ENCODE data around the gene GPLD1.

The GPLD1 gene

GRCh38 chr6:24448828-24449525 lies 40.4 kb downstream of the GPLD1 start:
- no peak overlapping the region for H3K23ac ChIP-seq (ENCODE audit: low read length)
- H3K79me2 ChIP-seq (ENCODE audit: control insufficient read depth, insufficient read depth, low read length): no peaks in the 10 kb centered on the region
- H3K27me3 ChIP-seq (ENCODE audit: insufficient read depth, low read length, poor library complexity): no peaks in the 10 kb centered on the region
- H3K4me3 ChIP-seq (ENCODE audit: low read length): no peak overlapping the region
- H3K79me1 ChIP-seq (ENCODE audit: low read length): no peaks in the 10 kb centered on the region
- WGBS (ENCODE audit: extremely low coverage, insufficient coverage, low lambda C conversion rate): no CpG with 5 or more reads among the region's 9 CpGs
- H2AK5ac ChIP-seq (ENCODE audit: low read length): no peak overlapping the region
- no peak overlapping the region for H3K9ac ChIP-seq (ENCODE audit: low read length)
- DNase-seq: no peak
- H3K27ac ChIP-seq (ENCODE audit: low read depth, low read length): no peak overlapping the region
- H2BK15ac ChIP-seq (replicated peaks; ENCODE audit: low read depth): no peak overlapping the region
- H3K36me3 ChIP-seq (ENCODE audit: control insufficient read depth, insufficient read depth, low read length): no peaks in the 10 kb centered on the region
- no peak overlapping the region for H3K56ac ChIP-seq (ENCODE audit: low read length)
- H3K4ac ChIP-seq (ENCODE audit: low read depth, low read length): no peak overlapping the region
- H4K8ac ChIP-seq (ENCODE audit: low read depth, low read length): no peak overlapping the region
- no peak overlapping the region for H2BK5ac ChIP-seq (ENCODE audit: low read length)
- H3K4me1 ChIP-seq (ENCODE audit: control insufficient read depth, low read depth, low read length): peaks cover 3% of the 10 kb centered on the region
- H2BK120ac ChIP-seq (ENCODE audit: low read depth, low read length): no peak overlapping the region
- no peak overlapping the region for H3K18ac ChIP-seq (ENCODE audit: low read length)
- H3K4me2 ChIP-seq (ENCODE audit: low read length): no peak overlapping the region
- no peak overlapping the region for H4K5ac ChIP-seq (ENCODE audit: low read length)

- no peak overlapping the region for H3K56ac ChIP-seq (ENCODE audit: low read length)
- no peaks in the 10 kb centered on the region for H3K36me3 ChIP-seq (ENCODE audit: control insufficient read depth, insufficient read depth, low read length)
- H2BK5ac ChIP-seq (ENCODE audit: low read length): no peak overlapping the region
These were observed 41.0 kb downstream of the GPLD1 start for GRCh38 chr6:24448396-24448795.

DNA sequence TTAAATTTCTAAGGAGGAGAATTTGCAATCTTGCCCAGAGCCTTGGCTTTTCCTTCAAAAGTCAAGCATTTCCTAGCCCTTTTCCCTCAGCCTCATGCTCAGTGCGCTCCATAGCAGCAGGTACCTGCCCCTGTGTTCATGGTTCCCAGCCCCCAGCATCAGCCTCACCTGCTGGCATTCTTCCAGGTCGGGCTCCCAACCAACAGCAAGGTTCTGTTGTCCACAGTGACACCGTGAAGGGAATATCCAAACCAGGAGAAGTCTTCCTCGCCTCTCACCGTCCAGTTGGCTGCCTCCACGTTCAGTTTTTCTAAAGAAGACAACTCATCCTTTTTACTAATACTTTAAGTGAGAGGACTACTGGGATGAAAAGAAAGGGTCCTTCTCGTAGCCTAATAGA lies 42.7 kb downstream of the GPLD1 start:
- Histone ChIP-seq H3K4me2 (ENCODE audit: low read length) (no peak overlapping the region), H3K36me3 (ENCODE audit: control insufficient read depth, insufficient read depth, low read length) (no peaks in the 10 kb centered on the region), H3K4me3 (ENCODE audit: low read length) (no peak overlapping the region), H3K4me1 (ENCODE audit: control insufficient read depth, low read depth, low read length) (peaks cover 3% of the 10 kb centered on the region), H4K8ac (ENCODE audit: low read depth, low read length) (no peak overlapping the region), H2BK120ac (ENCODE audit: low read depth, low read length) (no peak overlapping the region), H3K18ac (ENCODE audit: low read length) (no peak overlapping the region), H2BK15ac (replicated peaks; ENCODE audit: low read depth) (no peak overlapping the region), H3K9ac (ENCODE audit: low read length) (no peak overlapping the region), H4K5ac (ENCODE audit: low read length) (no peak overlapping the region), H3K27me3 (ENCODE audit: insufficient read depth, low read length, poor library complexity) (no peaks in the 10 kb centered on the region), H3K23ac (ENCODE audit: low read length) (no peak overlapping the region), H3K79me2 (ENCODE audit: control insufficient read depth, insufficient read depth, low read length) (no peaks in the 10 kb centered on the region), H3K27ac (ENCODE audit: low read depth, low read length) (no peak overlapping the region), H2AK5ac (ENCODE audit: low read length) (no peak overlapping the region), H3K56ac (ENCODE audit: low read length) (no peak overlapping the region), H3K79me1 (ENCODE audit: low read length) (no peaks in the 10 kb centered on the region), H3K4ac (ENCODE audit: low read depth, low read length) (no peak overlapping the region), H2BK5ac (ENCODE audit: low read length) (no peak overlapping the region)
- DNase-seq: no peak
- no CpG with 5 or more reads among the region's 7 CpGs for WGBS (ENCODE audit: extremely low coverage, insufficient coverage, low lambda C conversion rate)

More at GRCh38 chr6:24448396-24448795, 41.0 kb downstream of the GPLD1 start:
- H3K4me1 ChIP-seq (ENCODE audit: control insufficient read depth, low read depth, low read length): peaks cover 3% of the 10 kb centered on the region
- H3K27me3 ChIP-seq (ENCODE audit: insufficient read depth, low read length, poor library complexity): no peaks in the 10 kb centered on the region
- no peak for DNase-seq
- H3K4me3 ChIP-seq (ENCODE audit: low read length): no peak overlapping the region
- H2BK15ac ChIP-seq (replicated peaks; ENCODE audit: low read depth): no peak overlapping the region
- no peak overlapping the region for H2AK5ac ChIP-seq (ENCODE audit: low read length)
- WGBS (ENCODE audit: extremely low coverage, insufficient coverage, low lambda C conversion rate): no CpG with 5 or more reads among the region's 4 CpGs
- no peaks in the 10 kb centered on the region for H3K79me2 ChIP-seq (ENCODE audit: control insufficient read depth, insufficient read depth, low read length)
- no peak overlapping the region for H4K5ac ChIP-seq (ENCODE audit: low read length)
- no peak overlapping the region for H3K9ac ChIP-seq (ENCODE audit: low read length)
- H3K18ac ChIP-seq (ENCODE audit: low read length): no peak overlapping the region
- H3K23ac ChIP-seq (ENCODE audit: low read length): no peak overlapping the region
- no peaks in the 10 kb centered on the region for H3K79me1 ChIP-seq (ENCODE audit: low read length)
- H2BK120ac ChIP-seq (ENCODE audit: low read depth, low read length): no peak overlapping the region
- H3K27ac ChIP-seq (ENCODE audit: low read depth, low read length): no peak overlapping the region
- no peak overlapping the region for H4K8ac ChIP-seq (ENCODE audit: low read depth, low read length)
- H3K4me2 ChIP-seq (ENCODE audit: low read length): no peak overlapping the region
- H3K4ac ChIP-seq (ENCODE audit: low read depth, low read length): no peak overlapping the region

GRCh38 chr6:24445704-24446103 lies 43.7 kb downstream of the GPLD1 start:
- no peak overlapping the region for H2AK5ac ChIP-seq (ENCODE audit: low read length)
- H4K5ac ChIP-seq (ENCODE audit: low read length): no peak overlapping the region
- H3K79me1 ChIP-seq (ENCODE audit: low read length): no peaks in the 10 kb centered on the region
- no peak overlapping the region for H2BK15ac ChIP-seq (replicated peaks; ENCODE audit: low read depth)
- H2BK5ac ChIP-seq (ENCODE audit: low read length): no peak overlapping the region
- no peaks in the 10 kb centered on the region for H3K27me3 ChIP-seq (ENCODE audit: insufficient read depth, low read length, poor library complexity)
- no peak overlapping the region for H4K8ac ChIP-seq (ENCODE audit: low read depth, low read length)
- peak; percentile 57 for DNase-seq
- no peak overlapping the region for H3K4me2 ChIP-seq (ENCODE audit: low read length)
- H3K56ac ChIP-seq (ENCODE audit: low read length): no peak overlapping the region
- H3K18ac ChIP-seq (ENCODE audit: low read length): no peak overlapping the region
- H3K4ac ChIP-seq (ENCODE audit: low read depth, low read length): no peak overlapping the region
- no peak overlapping the region for H3K4me3 ChIP-seq (ENCODE audit: low read length)
- H2BK120ac ChIP-seq (ENCODE audit: low read depth, low read length): no peak overlapping the region
- no peaks in the 10 kb centered on the region for H3K79me2 ChIP-seq (ENCODE audit: control insufficient read depth, insufficient read depth, low read length)
- H3K4me1 ChIP-seq (ENCODE audit: control insufficient read depth, low read depth, low read length): peaks cover 3% of the 10 kb centered on the region
- no peak overlapping the region for H3K27ac ChIP-seq (ENCODE audit: low read depth, low read length)
- no peak overlapping the region for H3K23ac ChIP-seq (ENCODE audit: low read length)
- no peaks in the 10 kb centered on the region for H3K36me3 ChIP-seq (ENCODE audit: control insufficient read depth, insufficient read depth, low read length)
- H3K9ac ChIP-seq (ENCODE audit: low read length): no peak overlapping the region
- no CpG with 5 or more reads among the region's 4 CpGs for WGBS (ENCODE audit: extremely low coverage, insufficient coverage, low lambda C conversion rate)

DNA sequence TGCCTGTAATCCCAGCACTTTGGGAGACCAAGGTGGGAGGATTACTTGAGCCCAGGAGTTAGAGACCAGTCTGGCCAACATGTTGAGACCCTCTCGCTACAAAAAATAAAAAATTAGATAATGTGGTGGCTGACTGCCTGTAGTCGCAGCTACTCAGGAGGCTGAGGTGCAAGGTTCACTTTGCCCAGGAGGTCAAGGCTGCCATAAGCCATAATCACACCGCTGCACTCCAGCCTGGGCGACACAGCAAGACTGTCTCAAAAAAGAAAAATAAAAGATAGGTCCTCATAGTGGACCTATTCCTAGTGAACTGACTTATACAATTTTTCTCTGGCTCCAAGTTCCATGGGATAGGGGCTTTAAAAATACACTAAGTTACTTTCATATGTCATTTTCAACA lies 44.8 kb downstream of the GPLD1 start:
- Histone ChIP-seq H3K4me3 (ENCODE audit: low read length) (no peak overlapping the region), H2BK5ac (ENCODE audit: low read length) (no peak overlapping the region), H3K27me3 (ENCODE audit: insufficient read depth, low read length, poor library complexity) (no peaks in the 10 kb centered on the region), H3K23ac (ENCODE audit: low read length) (no peak overlapping the region), H3K4me1 (ENCODE audit: control insufficient read depth, low read depth, low read length) (peaks cover 3% of the 10 kb centered on the region), H3K79me2 (ENCODE audit: control insufficient read depth, insufficient read depth, low read length) (no peaks in the 10 kb centered on the region), H3K4ac (ENCODE audit: low read depth, low read length) (no peak overlapping the region), H2AK5ac (ENCODE audit: low read length) (no peak overlapping the region), H3K4me2 (ENCODE audit: low read length) (no peak overlapping the region), H3K27ac (ENCODE audit: low read depth, low read length) (no peak overlapping the region), H2BK120ac (ENCODE audit: low read depth, low read length) (no peak overlapping the region), H3K79me1 (ENCODE audit: low read length) (no peaks in the 10 kb centered on the region), H3K9ac (ENCODE audit: low read length) (no peak overlapping the region), H4K5ac (ENCODE audit: low read length) (no peak overlapping the region), H3K36me3 (ENCODE audit: control insufficient read depth, insufficient read depth, low read length) (no peaks in the 10 kb centered on the region), H4K8ac (ENCODE audit: low read depth, low read length) (no peak overlapping the region), H3K18ac (ENCODE audit: low read length) (no peak overlapping the region), H3K56ac (ENCODE audit: low read length) (no peak overlapping the region), H2BK15ac (replicated peaks; ENCODE audit: low read depth) (no peak overlapping the region)
- DNase-seq: no peak
- WGBS (ENCODE audit: extremely low coverage, insufficient coverage, low lambda C conversion rate): no CpG with 5 or more reads among the region's 4 CpGs

- H3K4me1 ChIP-seq (ENCODE audit: control insufficient read depth, low read depth, low read length): peaks cover 3% of the 10 kb centered on the region
- no peak overlapping the region for H2BK5ac ChIP-seq (ENCODE audit: low read length)
- H3K27ac ChIP-seq (ENCODE audit: low read depth, low read length): no peak overlapping the region
- no peak overlapping the region for H4K5ac ChIP-seq (ENCODE audit: low read length)
- no peak overlapping the region for H2AK5ac ChIP-seq (ENCODE audit: low read length)
- H3K27me3 ChIP-seq (ENCODE audit: insufficient read depth, low read length, poor library complexity): no peaks in the 10 kb centered on the region
- no peak overlapping the region for H4K8ac ChIP-seq (ENCODE audit: low read depth, low read length)
- H3K79me1 ChIP-seq (ENCODE audit: low read length): no peaks in the 10 kb centered on the region
- H3K4me3 ChIP-seq (ENCODE audit: low read length): no peak overlapping the region
- no peaks in the 10 kb centered on the region for H3K36me3 ChIP-seq (ENCODE audit: control insufficient read depth, insufficient read depth, low read length)
- no peak for DNase-seq
- no peak overlapping the region for H3K9ac ChIP-seq (ENCODE audit: low read length)
- H2BK15ac ChIP-seq (replicated peaks; ENCODE audit: low read depth): no peak overlapping the region
- no peak overlapping the region for H3K4ac ChIP-seq (ENCODE audit: low read depth, low read length)
- no peak overlapping the region for H3K23ac ChIP-seq (ENCODE audit: low read length)
- H3K56ac ChIP-seq (ENCODE audit: low read length): no peak overlapping the region
- no peak overlapping the region for H2BK120ac ChIP-seq (ENCODE audit: low read depth, low read length)
- no peak overlapping the region for H3K18ac ChIP-seq (ENCODE audit: low read length)
- no CpG with 5 or more reads among the region's 3 CpGs for WGBS (ENCODE audit: extremely low coverage, insufficient coverage, low lambda C conversion rate)
- H3K79me2 ChIP-seq (ENCODE audit: control insufficient read depth, insufficient read depth, low read length): no peaks in the 10 kb centered on the region
- H3K4me2 ChIP-seq (ENCODE audit: low read length): no peak overlapping the region
These were observed 47.8 kb downstream of the GPLD1 start for GRCh38 chr6:24441599-24441904.
